ENCODE data around the gene CTPS2.

CTPS2 gene

GRCh38 chrX:16544969-16545368 is 167.5 kb downstream of the CTPS2 start:
- DNase-seq, result no peak
